KMS-11 (cell line): Measurements from ENCODE around the gene CTDSP1.

ENCODE experiments used
- H2AFZ ChIP-seq: fragments of 200-600 bp; sonication (generic); 2 replicates; pipeline ENCODE4 v1.6.1; 2016; ENCODE audit warnings: antibody characterized with exemption, mixed run types, low read depth
- H3K27ac ChIP-seq: fragments of 200-600 bp; sonication (generic); 2 replicates; pipeline ENCODE4 v1.6.1; 2016; ENCODE audit warnings: mild to moderate bottlenecking, mixed run types
- H3K27me3 ChIP-seq: fragments of 200-600 bp; sonication (generic); 2 replicates; pipeline ENCODE4 v1.6.1; 2017; ENCODE audit warnings: mild to moderate bottlenecking, low read depth, mixed run types, moderate library complexity; ENCODE audit not compliant: insufficient read depth
- H3K36me3 ChIP-seq: fragments of 200-600 bp; sonication (generic); 2 replicates; pipeline ENCODE4 v1.6.1; 2017; ENCODE audit warnings: mild to moderate bottlenecking, mixed run types; ENCODE audit not compliant: insufficient read depth
- H3K4me1 ChIP-seq: fragments of 200-600 bp; sonication (generic); 2 replicates; pipeline ENCODE4 v1.6.1; 2016; ENCODE audit warnings: mild to moderate bottlenecking, low read depth, mixed run types; ENCODE audit not compliant: poor library complexity, severe bottlenecking
- H3K4me2 ChIP-seq: fragments of 200-600 bp; sonication (generic); 2 replicates; pipeline ENCODE4 v1.7.0; 2016; ENCODE audit warnings: mild to moderate bottlenecking, mixed run types
- H3K4me3 ChIP-seq: fragments of 200-600 bp; sonication (generic); IDR thresholded peaks from 2 replicates; pipeline ENCODE4 v1.6.1; 2017; ENCODE audit warnings: low read depth, low read length, mixed read lengths; ENCODE audit not compliant: insufficient read depth
- H3K79me2 ChIP-seq: fragments of 200-600 bp; sonication (generic); 2 replicates; pipeline ENCODE4 v1.6.1; 2016; ENCODE audit warnings: low read depth, mixed run types; ENCODE audit not compliant: insufficient read depth
- H3K9ac ChIP-seq: fragments of 200-600 bp; sonication (generic); 2 replicates; pipeline ENCODE4 v1.6.1; 2016; ENCODE audit warnings: mild to moderate bottlenecking, mixed run types
- H4K20me1 ChIP-seq: fragments of 200-600 bp; sonication (generic); 2 replicates; pipeline ENCODE4 v1.6.1; 2016; ENCODE audit warnings: mild to moderate bottlenecking, mixed run types; ENCODE audit not compliant: insufficient read depth
- TF ChIP-seq, protein P1 (sequence below): fragments of 200-600 bp; sonication (generic); conservative IDR thresholded peaks from 2 replicates; pipeline ENCODE4 v1.6.1; 2017; ENCODE audit warnings: low read depth, mild to moderate bottlenecking, antibody characterized with exemption, low read length, moderate library complexity, mixed read lengths

Gene CTDSP1

DNA sequence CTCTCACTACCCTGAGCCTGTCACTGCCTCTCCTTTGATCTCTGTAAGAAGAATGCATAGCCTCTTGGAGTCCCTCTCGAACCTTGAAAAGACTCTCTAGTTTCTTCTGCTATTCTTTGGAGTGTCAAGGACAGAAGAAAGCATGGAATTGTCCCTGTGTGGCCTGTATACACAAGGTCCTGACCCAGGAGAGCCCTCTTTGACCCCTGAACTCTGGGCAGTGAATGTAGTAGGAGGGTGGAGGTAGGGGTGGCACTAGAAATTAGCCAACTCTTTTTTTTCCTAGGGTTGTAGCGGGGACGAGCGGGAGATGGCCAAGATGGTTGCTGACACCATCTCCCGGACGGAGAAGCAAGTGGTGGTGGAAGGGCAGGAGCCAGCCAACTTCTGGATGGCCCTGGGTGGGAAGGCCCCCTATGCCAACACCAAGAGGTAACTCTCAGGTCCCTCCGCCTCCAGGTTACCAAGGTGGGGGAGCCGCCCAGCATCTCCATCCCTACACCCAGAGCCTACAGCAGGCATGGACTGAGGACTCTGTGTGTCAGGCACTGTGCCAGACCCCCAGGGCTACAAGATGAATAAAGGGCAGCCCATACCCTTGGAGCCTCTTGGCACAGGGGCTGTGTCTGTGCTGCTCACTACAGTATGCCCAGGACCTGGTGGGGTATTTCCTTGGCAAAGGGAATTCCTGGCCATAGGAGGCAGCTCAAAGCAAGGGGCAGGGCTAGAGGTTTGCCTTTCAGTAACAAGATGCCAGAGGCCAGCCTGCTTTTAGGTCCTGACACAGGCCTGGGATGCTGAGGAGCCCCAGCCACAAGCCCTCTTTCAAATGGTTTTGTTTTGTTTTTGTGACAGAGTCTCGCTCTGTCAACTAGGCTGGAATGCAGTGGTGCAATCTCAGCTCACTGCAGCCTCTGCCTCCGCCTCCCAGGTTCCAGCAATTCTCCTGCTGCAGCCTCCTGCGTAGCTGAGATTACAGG lies 35.6 kb downstream of the CTDSP1 start:
- no peaks in the 10 kb centered on the region for H3K27me3 ChIP-seq
- no peak overlapping the region for H2AFZ ChIP-seq
- H3K9ac ChIP-seq: no peak overlapping the region
- H3K36me3 ChIP-seq: no peaks in the 10 kb centered on the region
- TF ChIP-seq, protein P1, sequence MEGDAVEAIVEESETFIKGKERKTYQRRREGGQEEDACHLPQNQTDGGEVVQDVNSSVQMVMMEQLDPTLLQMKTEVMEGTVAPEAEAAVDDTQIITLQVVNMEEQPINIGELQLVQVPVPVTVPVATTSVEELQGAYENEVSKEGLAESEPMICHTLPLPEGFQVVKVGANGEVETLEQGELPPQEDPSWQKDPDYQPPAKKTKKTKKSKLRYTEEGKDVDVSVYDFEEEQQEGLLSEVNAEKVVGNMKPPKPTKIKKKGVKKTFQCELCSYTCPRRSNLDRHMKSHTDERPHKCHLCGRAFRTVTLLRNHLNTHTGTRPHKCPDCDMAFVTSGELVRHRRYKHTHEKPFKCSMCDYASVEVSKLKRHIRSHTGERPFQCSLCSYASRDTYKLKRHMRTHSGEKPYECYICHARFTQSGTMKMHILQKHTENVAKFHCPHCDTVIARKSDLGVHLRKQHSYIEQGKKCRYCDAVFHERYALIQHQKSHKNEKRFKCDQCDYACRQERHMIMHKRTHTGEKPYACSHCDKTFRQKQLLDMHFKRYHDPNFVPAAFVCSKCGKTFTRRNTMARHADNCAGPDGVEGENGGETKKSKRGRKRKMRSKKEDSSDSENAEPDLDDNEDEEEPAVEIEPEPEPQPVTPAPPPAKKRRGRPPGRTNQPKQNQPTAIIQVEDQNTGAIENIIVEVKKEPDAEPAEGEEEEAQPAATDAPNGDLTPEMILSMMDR: no peak
- no peak overlapping the region for H3K4me2 ChIP-seq
- no peaks in the 10 kb centered on the region for H3K79me2 ChIP-seq
- H3K27ac ChIP-seq: no peak overlapping the region
- H3K4me3 ChIP-seq: no peak overlapping the region
- no peaks in the 10 kb centered on the region for H4K20me1 ChIP-seq
- no peaks in the 10 kb centered on the region for H3K4me1 ChIP-seq

- Histone ChIP-seq H4K20me1 (no peaks in the 10 kb centered on the region), H3K27me3 (no peaks in the 10 kb centered on the region), H3K4me2 (no peak overlapping the region), H3K27ac (no peak overlapping the region), H3K79me2 (no peaks in the 10 kb centered on the region), H3K9ac (no peak overlapping the region), H3K36me3 (no peaks in the 10 kb centered on the region), H2AFZ (no peak overlapping the region), H3K4me1 (peaks cover 3% of the 10 kb centered on the region), H3K4me3 (no peak overlapping the region)
- TF ChIP-seq, protein P1: no peak
Measured at GRCh38 chr2:218436992-218437391, 37.3 kb downstream of the CTDSP1 start.

DNA sequence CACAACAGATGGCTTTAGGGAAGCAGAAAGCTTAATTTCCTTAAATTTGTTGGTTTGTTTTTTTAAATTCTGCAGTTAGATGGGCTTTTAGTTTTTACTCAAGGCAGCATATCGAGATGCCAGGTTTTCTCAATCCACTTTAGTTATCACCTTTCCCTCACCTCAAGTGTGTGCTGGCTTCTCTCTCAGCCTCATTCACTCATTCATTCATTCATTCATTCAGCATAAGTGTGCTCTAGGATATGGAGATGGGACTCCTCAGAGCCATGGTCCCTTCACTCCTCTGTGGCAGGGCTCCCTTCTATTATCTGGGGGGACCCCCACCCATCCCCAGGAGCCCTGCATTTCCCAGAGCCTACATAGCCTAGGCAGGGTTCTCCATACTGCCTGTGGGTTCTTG lies 38.3 kb downstream of the CTDSP1 start:
- H3K4me2 ChIP-seq: no peak overlapping the region
- no peaks in the 10 kb centered on the region for H3K79me2 ChIP-seq
- H2AFZ ChIP-seq: no peak overlapping the region
- H3K4me1 ChIP-seq: peaks cover 3% of the 10 kb centered on the region
- H3K27me3 ChIP-seq: no peaks in the 10 kb centered on the region
- no peaks in the 10 kb centered on the region for H3K36me3 ChIP-seq
- no peaks in the 10 kb centered on the region for H4K20me1 ChIP-seq
- TF ChIP-seq, protein P1: no peak
- no peak overlapping the region for H3K27ac ChIP-seq
- H3K4me3 ChIP-seq: no peak overlapping the region
- no peak overlapping the region for H3K9ac ChIP-seq

DNA sequence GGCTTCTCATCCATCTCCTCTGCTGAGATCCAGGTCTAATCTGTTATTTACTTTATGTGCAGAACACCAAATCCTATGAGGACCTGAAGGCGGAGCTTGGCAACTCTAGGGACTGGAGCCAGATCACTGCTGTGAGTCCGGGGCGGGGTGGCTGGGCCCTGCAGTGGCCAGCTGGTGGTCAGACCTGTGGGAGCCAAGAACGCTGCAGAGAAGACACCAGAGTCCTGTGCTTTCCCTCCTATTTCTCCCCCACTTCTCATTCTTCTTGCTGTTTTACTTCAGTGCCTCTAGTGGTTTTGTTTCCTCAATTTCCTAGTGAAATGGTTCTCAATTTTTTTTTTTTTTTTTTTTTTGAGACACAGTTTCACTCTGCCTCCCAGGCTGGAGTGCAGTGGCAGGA lies 38.9 kb downstream of the CTDSP1 start:
- no peak overlapping the region for H3K9ac ChIP-seq
- H3K4me3 ChIP-seq: no peak overlapping the region
- no peaks in the 10 kb centered on the region for H3K27me3 ChIP-seq
- TF ChIP-seq, protein P1: no peak
- H3K4me2 ChIP-seq: no peak overlapping the region
- H3K4me1 ChIP-seq: peaks cover 3% of the 10 kb centered on the region
- H4K20me1 ChIP-seq: no peaks in the 10 kb centered on the region
- H3K36me3 ChIP-seq: no peaks in the 10 kb centered on the region
- no peaks in the 10 kb centered on the region for H3K79me2 ChIP-seq
- H3K27ac ChIP-seq: no peak overlapping the region
- H2AFZ ChIP-seq: no peak overlapping the region
